ENCODE results near the gene PRKD3. TPM values are rescaled to one million over a fixed set of nuclear protein-coding genes. Genes with fewer than 3 reads are reported as not detected.
A peak's percentile ranks its signal among the peaks of the same experiment; 100 is the strongest.

The PRKD3 gene
- total and polyA plus RNA-seq, 12 donors = 4.4 to 21.6 (median 12.1) TPM

DNA sequence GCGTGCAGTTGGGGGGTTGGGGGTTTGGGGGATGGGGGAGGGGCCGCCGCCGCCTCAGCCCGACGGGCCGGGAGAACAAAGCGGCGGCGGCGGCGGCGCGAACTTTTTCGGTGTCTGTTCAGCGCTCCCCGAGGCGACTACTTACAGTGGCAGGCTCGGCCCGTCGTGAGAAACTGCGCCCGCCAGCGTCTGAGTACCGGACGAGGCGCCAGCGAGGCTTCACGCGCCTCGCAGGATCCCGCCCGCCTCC is 172 bp downstream of the PRKD3 start:
- DNase-seq = peak; percentile 84 to 85
- Histone ChIP-seq H3K4me1 (peaks cover 0 to 62% (median 47%) of the 10 kb centered on the region in 9 donors), H3K27me3 (peaks cover 0 to 7% (median 0%) of the 10 kb centered on the region in 7 donors), H3K9me3 (no peaks in the 10 kb centered on the region), H3K27ac (peak overlapping the region; percentile 81 to 95 (median 92)), H3K4me3 (peak overlapping the region; percentile 61 to 91 (median 80)), H3K36me3 (no peaks in the 10 kb centered on the region)
- intact Hi-C loops (cut with DNase I) = no loop called here
- 0% methylated on average over 5 to 33 of the region's 33 CpGs for WGBS, 2 donors
- TF ChIP-seq, protein P1, sequence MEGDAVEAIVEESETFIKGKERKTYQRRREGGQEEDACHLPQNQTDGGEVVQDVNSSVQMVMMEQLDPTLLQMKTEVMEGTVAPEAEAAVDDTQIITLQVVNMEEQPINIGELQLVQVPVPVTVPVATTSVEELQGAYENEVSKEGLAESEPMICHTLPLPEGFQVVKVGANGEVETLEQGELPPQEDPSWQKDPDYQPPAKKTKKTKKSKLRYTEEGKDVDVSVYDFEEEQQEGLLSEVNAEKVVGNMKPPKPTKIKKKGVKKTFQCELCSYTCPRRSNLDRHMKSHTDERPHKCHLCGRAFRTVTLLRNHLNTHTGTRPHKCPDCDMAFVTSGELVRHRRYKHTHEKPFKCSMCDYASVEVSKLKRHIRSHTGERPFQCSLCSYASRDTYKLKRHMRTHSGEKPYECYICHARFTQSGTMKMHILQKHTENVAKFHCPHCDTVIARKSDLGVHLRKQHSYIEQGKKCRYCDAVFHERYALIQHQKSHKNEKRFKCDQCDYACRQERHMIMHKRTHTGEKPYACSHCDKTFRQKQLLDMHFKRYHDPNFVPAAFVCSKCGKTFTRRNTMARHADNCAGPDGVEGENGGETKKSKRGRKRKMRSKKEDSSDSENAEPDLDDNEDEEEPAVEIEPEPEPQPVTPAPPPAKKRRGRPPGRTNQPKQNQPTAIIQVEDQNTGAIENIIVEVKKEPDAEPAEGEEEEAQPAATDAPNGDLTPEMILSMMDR (IDR thresholded peaks at IDR 0.05) = peak in 1 of 9 donors; percentile 35
- ATAC-seq = no peak

DNA sequence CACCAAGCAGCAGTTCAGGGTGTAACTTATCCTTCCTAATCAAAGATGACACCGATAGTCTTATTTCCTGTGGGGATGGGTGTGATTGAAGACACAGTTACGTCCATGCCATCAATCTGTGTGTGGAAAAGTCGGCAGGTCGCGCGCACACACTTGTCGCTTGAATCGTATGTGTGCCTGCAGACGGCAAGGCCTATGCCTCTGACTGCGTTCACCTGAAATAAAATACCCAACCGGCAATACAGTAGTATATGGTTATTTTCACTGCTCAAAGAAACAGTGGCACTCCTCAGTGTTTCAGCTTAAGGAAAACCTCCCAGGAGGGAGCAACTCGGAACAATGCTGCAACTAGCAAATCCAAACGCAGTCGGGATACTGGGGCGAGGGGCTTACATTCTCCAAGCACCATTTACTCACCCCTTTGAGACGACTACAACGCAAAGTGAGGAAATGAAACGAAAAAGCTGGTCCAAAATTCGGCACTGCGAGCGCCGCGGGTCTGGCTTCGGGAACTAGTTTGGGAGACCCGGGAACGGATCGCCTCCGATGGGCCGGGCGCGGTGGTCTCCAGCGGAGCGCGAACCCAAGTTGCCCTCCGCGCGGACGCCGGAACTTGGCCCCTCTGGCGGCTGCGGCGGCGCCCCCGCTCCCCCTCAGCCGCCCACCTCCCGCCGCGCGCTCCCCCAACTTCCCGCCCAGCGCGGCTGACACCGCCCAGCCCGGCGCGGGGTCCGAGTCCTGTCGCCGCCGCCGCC is 675 bp downstream of the PRKD3 start:
- TF ChIP-seq, protein P1 (IDR thresholded peaks at IDR 0.05) = no peak
- peaks cover 0 to 67% (median 50%) of the 10 kb centered on the region in 9 donors for H3K4me1 ChIP-seq
- intact Hi-C loops (cut with DNase I) = no loop called here
- peak; percentile 24 to 40 for DNase-seq
- peak; percentile 15 to 81 (median 28) for ATAC-seq
- H3K27me3 ChIP-seq = peaks cover 0 to 7% (median 0%) of the 10 kb centered on the region in 7 donors
- H3K4me3 ChIP-seq = peak overlapping the region; percentile 61 to 91 (median 80)
- H3K27ac ChIP-seq = peak overlapping the region; percentile 81 to 95 (median 92)
- 1 to 2% methylated on average over 41 to 61 of the region's 61 CpGs for WGBS, 2 donors
- no peaks in the 10 kb centered on the region for H3K36me3 ChIP-seq
- no peaks in the 10 kb centered on the region for H3K9me3 ChIP-seq

DNA sequence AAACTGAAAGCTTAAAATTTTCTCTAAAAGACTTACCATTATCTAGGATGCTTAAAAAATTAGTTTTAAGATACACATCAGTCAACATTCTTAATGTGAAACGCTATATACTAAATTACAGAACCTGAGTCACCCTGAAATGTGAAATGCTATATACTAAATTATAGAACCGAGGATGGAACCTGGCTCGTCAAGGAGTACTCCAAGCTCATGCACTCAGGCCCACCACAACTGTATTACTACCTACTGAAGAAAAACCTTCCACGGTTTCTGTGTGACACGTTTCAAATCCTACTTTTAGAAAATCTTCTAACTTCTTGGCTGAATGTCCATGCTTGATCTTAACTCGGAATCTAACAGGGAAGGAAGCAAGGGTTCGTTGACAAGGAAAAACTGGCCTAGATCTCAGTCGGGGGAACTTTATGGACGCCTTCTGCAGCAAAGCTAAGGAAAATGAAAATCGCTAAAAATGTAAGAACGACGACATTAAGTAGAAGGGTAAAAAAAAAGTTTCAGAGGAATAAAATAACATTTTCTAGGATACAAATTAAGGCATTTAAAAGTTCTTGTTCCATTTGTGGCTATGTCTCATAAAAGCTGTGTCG is 1.4 kb downstream of the PRKD3 start:
- H3K27me3 ChIP-seq = peaks cover 0 to 7% (median 0%) of the 10 kb centered on the region in 7 donors
- TF ChIP-seq, protein P1 (IDR thresholded peaks at IDR 0.05) = no peak
- H3K4me1 ChIP-seq = peaks cover 0 to 74% (median 52%) of the 10 kb centered on the region in 9 donors
- intact Hi-C loops (cut with DNase I) = no loop called here
- WGBS, 2 donors = 24 to 42% methylated on average over 13 of the region's 13 CpGs
- ATAC-seq = no peak
- no peaks in the 10 kb centered on the region for H3K9me3 ChIP-seq
- H3K27ac ChIP-seq = peak overlapping the region in 9 of 10 donors; percentile 86 to 95 (median 93)
- H3K36me3 ChIP-seq = no peaks in the 10 kb centered on the region
- H3K4me3 ChIP-seq = peak overlapping the region; percentile 61 to 91 (median 80)
- DNase-seq = no peak

DNA sequence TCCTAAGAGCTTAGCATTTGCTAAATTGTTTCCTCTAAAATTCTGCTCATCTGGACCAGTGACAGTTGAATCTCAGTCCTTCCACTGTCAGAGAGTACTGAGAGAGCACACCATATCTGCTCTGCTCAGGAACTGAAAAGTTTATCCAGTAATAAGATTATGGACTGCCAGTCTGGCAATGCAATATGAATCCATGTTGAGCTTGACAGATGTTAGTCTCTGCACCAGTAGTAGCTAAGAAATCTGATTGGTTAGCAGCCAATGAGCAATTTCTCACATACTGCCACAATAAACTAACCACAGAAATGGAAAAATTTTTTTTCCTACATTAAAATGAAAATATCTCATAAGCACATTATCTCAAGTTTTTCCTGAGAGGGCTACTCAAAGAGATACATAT is 2.3 kb downstream of the PRKD3 start:
- ATAC-seq (peak in 1 of 8 donors; percentile 21), DNase-seq (no peak)
- intact Hi-C loops (cut with DNase I) = no loop called here
- H3K36me3 ChIP-seq = peaks cover 0 to 3% (median 0%) of the 10 kb centered on the region in 9 donors
- TF ChIP-seq, protein P1 (IDR thresholded peaks at IDR 0.05) = no peak
- peaks cover 0 to 81% (median 52%) of the 10 kb centered on the region in 9 donors for H3K4me1 ChIP-seq
- peaks cover 0 to 7% (median 0%) of the 10 kb centered on the region in 7 donors for H3K27me3 ChIP-seq
- peak overlapping the region in 6 of 10 donors; percentile 71 to 89 (median 80) for H3K4me3 ChIP-seq
- H3K9me3 ChIP-seq = no peaks in the 10 kb centered on the region
- H3K27ac ChIP-seq = peak overlapping the region in 2 of 10 donors; percentile 86 to 94

Measured in heart right ventricle (tissue), 16 donors.